Activated T-cell treated with anti-CD3 and anti-CD28 coated beads, Interleukin-2, amount 50 U/mL, for 48 hours (primary cell): ENCODE measurements around the gene FBXO41.
"Not testable (repeated sequence)": the region's sequence is repeated elsewhere in the genome, so short reads cannot be mapped to it uniquely, and the experiment has no call there.

ENCODE experiments used
- DNase-seq, 2 experiments: peaks; one replicate each; pipeline ENCODE4 v3.0.0-alpha.2; 2020

The FBXO41 gene

GRCh38 chr2:73262691-73263429 lies 21.4 kb downstream of the FBXO41 start:
- not testable (repeated sequence) for DNase-seq

- no peak for DNase-seq
These were observed 22.1 kb downstream of the FBXO41 start for GRCh38 chr2:73262108-73262651.

GRCh38 chr2:73260338-73260984 lies 23.8 kb downstream of the FBXO41 start:
- DNase-seq: no peak

- no peak for DNase-seq
These were observed 24.5 kb downstream of the FBXO41 start for GRCh38 chr2:73259704-73260337.

GRCh38 chr2:73259276-73259675 lies 25.0 kb downstream of the FBXO41 start:
- DNase-seq: no peak

GRCh38 chr2:73258913-73259215 lies 25.4 kb downstream of the FBXO41 start:
- DNase-seq: no peak

GRCh38 chr2:73258186-73258912 lies 25.9 kb downstream of the FBXO41 start:
- DNase-seq: no peak

- no peak for DNase-seq
These were observed 26.7 kb downstream of the FBXO41 start for GRCh38 chr2:73257425-73258125.

GRCh38 chr2:73257021-73257420 lies 27.3 kb downstream of the FBXO41 start:
- DNase-seq: no peak

GRCh38 chr2:73256618-73256922 lies 27.7 kb downstream of the FBXO41 start:
- DNase-seq: no peak

GRCh38 chr2:73255907-73256617 lies 28.2 kb downstream of the FBXO41 start:
- no peak for DNase-seq

- DNase-seq: no peak
These were observed 29.2 kb downstream of the FBXO41 start for GRCh38 chr2:73255007-73255644.

- DNase-seq: no peak
These were observed 29.8 kb downstream of the FBXO41 start for GRCh38 chr2:73254343-73255006.

- DNase-seq: no peak
These were observed 30.4 kb downstream of the FBXO41 start for GRCh38 chr2:73253901-73254300.

- DNase-seq: no peak
These were observed 30.9 kb downstream of the FBXO41 start for GRCh38 chr2:73253400-73253799.

GRCh38 chr2:73252238-73253027 lies 31.8 kb downstream of the FBXO41 start:
- no peak for DNase-seq

GRCh38 chr2:73250872-73251846 lies 33.1 kb downstream of the FBXO41 start:
- no peak for DNase-seq

- no peak for DNase-seq
These were observed 34.6 kb downstream of the FBXO41 start for GRCh38 chr2:73249636-73250035.

- no peak for DNase-seq
These were observed 37.4 kb downstream of the FBXO41 start for GRCh38 chr2:73246850-73247249.
